Thoracic aorta (tissue), 2 donors: Measurements from ENCODE around the gene EPN3. TPM values are rescaled to one million over a fixed set of nuclear protein-coding genes. Genes with fewer than 3 reads are reported as not detected.

Source experiments
- ATAC-seq: fragments of 150-250 bp; one replicate; pipeline ENCODE4 v1.8.0; 2017; ENCODE audit warnings: low read depth; ENCODE audit not compliant: insufficient number of reproducible peaks, low FRiP score
- DNase-seq: peaks from one replicate; pipeline ENCODE4 v3.0.0-alpha.2; 2020; ENCODE audit warnings: low spot score
- H3K27ac ChIP-seq, 2 donors: fragments of 200-600 bp; sonication (generic); 1 replicate in 1 of 2; 2 replicates in 1 of 2; pipeline ENCODE4 v1.5.1; 2016; ENCODE audit warnings: mild to moderate bottlenecking in 2 of 2, moderate library complexity in 2 of 2
- H3K27me3 ChIP-seq: fragments of 200-600 bp; sonication (generic); replicated peaks from 2 replicates; pipeline ENCODE4 v1.6.0; 2016; ENCODE audit warnings: mild to moderate bottlenecking; ENCODE audit not compliant: insufficient read depth
- H3K36me3 ChIP-seq: fragments of 200-600 bp; sonication (generic); one replicate; pipeline ENCODE4 v1.5.1; 2016
- H3K4me1 ChIP-seq, 2 donors: fragments of 200-600 bp; sonication (generic); 1 replicate in 1 of 2; 2 replicates in 1 of 2; pipeline versions ENCODE4 v1.5.1 to v1.6.0; 2016; ENCODE audit warnings: low read depth in 2 of 2, mild to moderate bottlenecking in 1 of 2; ENCODE audit not compliant: control insufficient read depth in 1 of 2
- H3K4me3 ChIP-seq: fragments of 200-600 bp; sonication (generic); 2 replicates; pipeline ENCODE4 v1.5.1; 2016; ENCODE audit warnings: mild to moderate bottlenecking
- H3K9me3 ChIP-seq: fragments of 200-600 bp; sonication (generic); 2 replicates; pipeline ENCODE4 v1.5.1; 2016
- CTCF ChIP-seq: fragments of 200-600 bp; sonication (generic); IDR thresholded peaks from one replicate; pipeline ENCODE4 v1.5.1; 2019; ENCODE audit warnings: antibody characterized with exemption
- total RNA-seq, 2 donors: library from RNA; depleted of rRNA; stranded (reverse); fragments of >200 nt; gene quantifications; one replicate each; pipeline versions ENCODE4 v1.1.0 to v1.2.3, GENCODE V29; 2016

The EPN3 gene
- total RNA-seq, 2 donors from 2014 or later: 1.4 TPM; not detected in 1

DNA sequence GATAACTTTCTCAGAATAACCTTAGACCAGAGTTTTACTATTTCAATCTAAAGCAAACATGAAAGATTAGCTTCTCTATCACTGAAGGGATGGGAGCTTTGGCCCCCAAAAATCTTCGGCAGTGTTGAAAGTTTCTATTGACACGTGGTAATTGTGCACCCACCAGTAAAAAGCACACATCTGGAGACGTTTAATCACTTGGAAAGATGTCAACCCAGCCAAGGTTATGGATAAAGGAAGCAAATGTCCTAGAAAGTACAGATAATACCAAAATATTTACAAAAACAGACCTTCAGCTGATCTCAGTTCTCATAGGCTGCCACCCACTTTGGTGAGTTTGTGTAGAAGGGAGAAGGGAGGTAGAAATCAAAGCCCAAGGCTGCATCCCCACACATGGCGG, 19.0 kb upstream of the EPN3 start:
- Histone ChIP-seq H3K9me3 (no peaks in the 10 kb centered on the region), H3K27me3 (no peaks in the 10 kb centered on the region), H3K4me1 (peaks cover 6 to 8% of the 10 kb centered on the region in 2 donors), H3K36me3 (no peaks in the 10 kb centered on the region), H3K4me3 (no peak overlapping the region), H3K27ac (no peak overlapping the region)
- ATAC-seq (no peak), DNase-seq (no peak)
- TF ChIP-seq CTCF: no peak

DNA sequence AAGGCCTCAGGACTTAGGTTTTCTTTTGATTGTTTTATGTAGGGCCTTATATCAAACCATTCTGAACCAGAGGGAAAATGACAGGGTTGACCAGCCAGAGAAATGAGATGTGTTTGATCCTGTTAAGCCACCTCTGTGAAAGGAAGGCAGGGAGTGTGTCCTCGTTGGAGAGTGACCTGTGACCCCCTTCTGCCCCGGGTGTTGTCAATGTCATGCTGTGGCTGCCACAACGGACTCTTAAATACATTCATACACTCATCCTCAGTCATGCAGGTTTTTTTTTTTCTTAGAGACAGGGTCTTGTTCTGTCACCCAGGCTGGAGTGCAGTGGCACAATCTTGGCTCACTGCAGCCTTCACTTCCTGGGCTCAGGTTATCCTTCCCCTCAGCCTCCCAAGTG, 18.1 kb upstream of the EPN3 start:
- no peak for DNase-seq
- no peaks in the 10 kb centered on the region for H3K9me3 ChIP-seq
- TF ChIP-seq CTCF: no peak
- no peak for ATAC-seq
- H3K27me3 ChIP-seq: no peaks in the 10 kb centered on the region
- no peaks in the 10 kb centered on the region for H3K36me3 ChIP-seq
- no peak overlapping the region for H3K4me3 ChIP-seq
- H3K4me1 ChIP-seq: no peaks in the 10 kb centered on the region
- H3K27ac ChIP-seq: no peak overlapping the region

DNA sequence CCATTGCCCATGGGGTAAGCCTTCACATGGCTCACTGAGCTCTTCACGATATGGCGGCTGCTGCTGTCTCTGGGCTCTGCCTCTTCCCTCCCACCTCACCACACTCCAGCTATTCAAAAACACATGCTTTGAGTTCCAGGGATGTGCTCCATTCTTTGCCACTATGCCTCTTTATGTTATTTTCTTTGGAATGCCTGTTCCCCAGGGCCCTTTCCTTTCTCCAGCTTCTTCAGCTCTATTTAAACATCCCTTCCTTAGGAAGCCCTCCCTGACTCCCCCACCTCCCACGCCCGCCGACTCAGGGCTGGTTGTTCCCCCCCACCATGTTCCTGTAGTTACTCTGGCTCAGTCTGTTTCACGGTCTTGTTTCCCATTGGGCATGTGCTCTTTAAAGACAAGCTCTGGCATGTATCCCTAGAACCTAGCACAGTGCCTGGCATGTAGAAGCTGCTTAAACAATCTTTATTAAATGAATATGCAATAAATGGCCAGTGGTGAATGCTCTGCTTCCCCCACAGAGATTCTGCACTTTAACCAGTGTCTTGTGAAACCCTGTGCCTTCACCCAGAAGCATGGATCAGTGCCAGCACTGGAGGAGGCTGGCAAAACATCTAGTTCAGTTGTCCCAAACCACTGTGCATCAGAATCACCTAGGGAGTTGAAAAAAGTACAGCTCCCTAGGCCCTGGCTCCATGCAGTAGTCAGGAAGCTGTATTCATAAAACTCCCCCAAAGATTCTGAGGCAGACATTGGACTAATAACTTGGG, 17.4 kb upstream of the EPN3 start:
- no peak overlapping the region for H3K27ac ChIP-seq
- ATAC-seq: no peak
- H3K4me3 ChIP-seq: no peak overlapping the region
- no peaks in the 10 kb centered on the region for H3K36me3 ChIP-seq
- H3K27me3 ChIP-seq: no peaks in the 10 kb centered on the region
- DNase-seq: no peak
- H3K4me1 ChIP-seq: no peaks in the 10 kb centered on the region
- TF ChIP-seq CTCF: no peak
- H3K9me3 ChIP-seq: no peaks in the 10 kb centered on the region

DNA sequence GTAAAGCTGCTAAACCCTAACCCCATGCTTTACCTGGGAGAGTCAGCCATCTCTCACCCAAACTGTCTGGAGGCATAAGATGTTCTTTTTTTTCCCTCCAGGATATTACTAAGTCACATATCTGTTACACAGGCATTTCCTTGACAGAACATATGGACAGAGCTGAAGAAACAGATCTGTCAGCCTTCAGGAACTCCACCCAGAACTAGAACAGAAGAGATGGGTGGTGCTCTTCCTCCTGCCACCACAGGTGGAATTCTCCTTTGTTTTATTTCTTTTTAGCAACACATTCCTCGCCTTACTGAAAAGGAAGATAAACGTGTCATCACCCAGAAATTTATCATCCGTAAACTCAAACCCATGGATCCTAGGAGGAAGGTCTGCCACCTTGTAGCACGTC, 15.5 kb upstream of the EPN3 start:
- no peaks in the 10 kb centered on the region for H3K27me3 ChIP-seq
- H3K36me3 ChIP-seq: no peaks in the 10 kb centered on the region
- no peak overlapping the region for H3K27ac ChIP-seq
- ATAC-seq (no peak), DNase-seq (no peak)
- no peaks in the 10 kb centered on the region for H3K4me1 ChIP-seq
- no peak for TF ChIP-seq CTCF
- H3K9me3 ChIP-seq: no peaks in the 10 kb centered on the region
- no peak overlapping the region for H3K4me3 ChIP-seq

DNA sequence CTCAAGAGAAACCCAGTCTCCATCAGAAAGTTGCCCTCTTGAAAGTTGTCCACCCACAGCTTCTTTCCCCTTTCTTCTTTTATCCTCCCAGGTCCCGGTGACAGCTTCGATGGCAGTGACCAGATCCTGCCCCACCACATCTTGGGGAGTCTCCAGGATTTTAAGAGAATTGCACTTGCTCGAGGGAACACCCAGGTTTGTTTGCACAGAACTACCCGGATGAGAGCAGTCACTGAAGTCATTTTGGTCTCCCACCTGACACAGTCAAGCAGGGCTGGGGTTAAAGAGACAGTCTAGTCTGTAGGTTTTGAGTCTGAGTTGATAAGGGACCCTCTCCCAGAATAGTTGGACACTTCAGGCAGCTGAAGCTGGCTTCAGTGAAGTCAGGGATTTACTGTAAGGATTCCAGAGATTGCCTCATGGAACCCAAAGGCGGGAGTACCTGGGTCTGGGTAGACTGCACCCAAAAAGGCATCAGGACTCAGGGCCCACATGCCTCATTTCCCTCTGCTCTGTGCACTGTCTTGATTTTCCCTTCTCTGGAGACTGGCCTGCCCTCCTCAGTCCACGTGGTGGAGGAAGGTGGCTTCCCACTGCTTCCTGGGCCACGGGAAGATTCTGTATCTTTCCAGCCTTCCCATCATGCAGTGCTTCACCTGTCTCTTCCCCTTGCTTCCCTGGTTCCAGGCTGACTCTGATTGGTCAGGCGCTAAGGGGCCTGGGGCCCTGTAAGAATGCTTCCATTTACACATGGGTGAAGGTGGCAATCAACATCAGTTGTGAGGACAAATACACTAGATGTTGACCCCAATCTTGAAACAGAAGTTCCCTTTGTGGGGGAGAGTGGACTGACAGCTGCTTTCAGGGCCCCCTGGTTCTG, 14.8 kb upstream of the EPN3 start:
- TF ChIP-seq CTCF: no peak
- Histone ChIP-seq H3K27ac (no peak overlapping the region), H3K4me3 (no peak overlapping the region), H3K27me3 (no peaks in the 10 kb centered on the region), H3K4me1 (no peaks in the 10 kb centered on the region), H3K36me3 (no peaks in the 10 kb centered on the region), H3K9me3 (no peaks in the 10 kb centered on the region)
- no peak for ATAC-seq
- no peak for DNase-seq
